Testis (tissue), 3 donors: ENCODE results near the gene GTF2I. TPM values are rescaled to one million over a fixed set of nuclear protein-coding genes. Genes with fewer than 3 reads are reported as not detected.

Experiments
- DNase-seq: peaks from one replicate; pipeline ENCODE4 v3.0.0-alpha.2; 2019
- H3K27ac ChIP-seq, 2 donors: fragments of 200-600 bp; sonication (generic); one replicate each; pipeline ENCODE4 v1.5.1; 2019
- H3K27me3 ChIP-seq: fragments of 200-600 bp; sonication (generic); one replicate; pipeline ENCODE4 v1.5.1; 2019
- H3K36me3 ChIP-seq: fragments of 200-600 bp; sonication (generic); one replicate; pipeline ENCODE4 v1.5.1; 2017; ENCODE audit warnings: low read depth; ENCODE audit errors: missing control alignments
- H3K4me1 ChIP-seq: fragments of 200-600 bp; sonication (generic); one replicate; pipeline ENCODE4 v1.5.1; 2019
- H3K4me3 ChIP-seq, 2 donors: fragments of 200-600 bp; sonication (generic); one replicate each; pipeline ENCODE4 v1.5.1; 2017 to 2019
- H3K9me3 ChIP-seq: fragments of 200-600 bp; sonication (generic); one replicate; pipeline ENCODE4 v1.5.1; 2017
- CTCF ChIP-seq, 3 experiments: fragments of 450-650 bp in 2 of 3; fragments of 200-600 bp in 1 of 3; sonication (generic) in 1 of 3; IDR thresholded peaks; one replicate each; pipeline ENCODE4 v1.5.1; 2016 to 2019; ENCODE audit warnings: antibody characterized with exemption in 3 of 3, mild to moderate bottlenecking in 2 of 3, moderate library complexity in 1 of 3
- POLR2A ChIP-seq: fragments of 450-650 bp; IDR thresholded peaks from one replicate; pipeline ENCODE4 v1.6.1; 2017; ENCODE audit warnings: antibody characterized with exemption, mild to moderate bottlenecking, moderate library complexity
- WGBS, 2 donors: methylation state at CpG; one replicate each; pipeline ENCODE4 v1.1.5; 2018; 5-methylcytosine and 5-hydroxymethylcytosine counted together
- intact Hi-C: fragments of 100-400 bp; cut with DNase I; formaldehyde crosslinking; loops from one replicate; pipeline ENCODE4 v1.15.1; 2023; ENCODE audit warnings: low total_unique reads
- polyA plus RNA-seq: library from polyadenylated mRNA; stranded (reverse); fragments of 350-450 nt; fragmentation: Illumina TruSeq; extraction: RNeasy Lipid Tissue Mini Kit (QIAGEN cat#74804); gene quantifications from one replicate; pipeline ENCODE4 v1.2.3, GENCODE V29; 2014; ENCODE audit warnings: low read depth, low replicate concordance; ENCODE audit not compliant: insufficient read depth
- total RNA-seq, 2 donors: library from RNA; depleted of rRNA; stranded (reverse); fragments of >200 nt; gene quantifications; one replicate each; pipeline ENCODE4 v1.2.3, GENCODE V29; 2016

The GTF2I gene
- total and polyA plus RNA-seq, 3 donors from 2014 or later, result 83.4 to 210 (median 208) TPM

- Histone ChIP-seq H3K4me3 (no peak overlapping the region), H3K27me3 (no peaks in the 10 kb centered on the region), H3K4me1 (peaks cover 9% of the 10 kb centered on the region), H3K36me3 (no peaks in the 10 kb centered on the region), H3K27ac (peak overlapping the region in 1 of 2 donors; percentile 38), H3K9me3 (no peaks in the 10 kb centered on the region)
- intact Hi-C loops, result no loop called here
- TF ChIP-seq CTCF (IDR thresholded peaks at IDR 0.05) (no peak), POLR2A (no peak)
- 59 to 64% methylated on average over 7 of the region's 7 CpGs for WGBS, 2 donors
- no peak for DNase-seq
Observed at GRCh38 chr7:74708569-74709275, 51.2 kb downstream of the GTF2I start.

GRCh38 chr7:74709880-74710671 lies 52.6 kb downstream of the GTF2I start:
- H3K27me3 ChIP-seq, result no peaks in the 10 kb centered on the region
- peaks cover 9% of the 10 kb centered on the region for H3K4me1 ChIP-seq
- peak in 1 of 3 experiments; percentile 7 for TF ChIP-seq CTCF (IDR thresholded peaks at IDR 0.05)
- TF ChIP-seq POLR2A, result no peak
- H3K27ac ChIP-seq, result no peak overlapping the region
- no peak for DNase-seq
- no peaks in the 10 kb centered on the region for H3K9me3 ChIP-seq
- intact Hi-C loops, result no loop called here
- no peaks in the 10 kb centered on the region for H3K36me3 ChIP-seq
- 82 to 92% methylated on average over 10 of the region's 10 CpGs for WGBS, 2 donors
- no peak overlapping the region for H3K4me3 ChIP-seq

- Histone ChIP-seq H3K4me1 (peaks cover 3% of the 10 kb centered on the region), H3K4me3 (no peak overlapping the region), H3K27me3 (no peaks in the 10 kb centered on the region), H3K27ac (no peak overlapping the region), H3K9me3 (no peaks in the 10 kb centered on the region), H3K36me3 (no peaks in the 10 kb centered on the region)
- DNase-seq, result no peak
- intact Hi-C loops, result no loop called here
- TF ChIP-seq CTCF (IDR thresholded peaks at IDR 0.05) (no peak), POLR2A (no peak)
Observed at GRCh38 chr7:74713567-74713966, 56.0 kb downstream of the GTF2I start.

- Histone ChIP-seq H3K36me3 (no peaks in the 10 kb centered on the region), H3K4me1 (no peaks in the 10 kb centered on the region), H3K4me3 (no peak overlapping the region), H3K9me3 (no peaks in the 10 kb centered on the region), H3K27ac (no peak overlapping the region), H3K27me3 (no peaks in the 10 kb centered on the region)
- intact Hi-C loops, result no loop called here
- TF ChIP-seq POLR2A (no peak), CTCF (IDR thresholded peaks at IDR 0.05) (no peak)
- WGBS, 2 donors, result 91 to 95% methylated on average over 9 of the region's 9 CpGs
- no peak for DNase-seq
Observed at GRCh38 chr7:74717889-74718288, 60.4 kb downstream of the GTF2I start.
